Measurements from ENCODE around the gene DIPK1B.
A peak's percentile ranks its signal among the peaks of the same experiment; 100 is the strongest.
"Not testable (repeated sequence)": the region's sequence is repeated elsewhere in the genome, so short reads cannot be mapped to it uniquely, and the experiment has no call there.

Gene DIPK1B

GRCh38 chr9:136766410-136767120 lies 54.2 kb downstream of the DIPK1B start:
- DNase-seq (ENCODE audit: low read depth), result not testable (repeated sequence)
- peak; percentile 52 for TF ChIP-seq CTCF (conservative IDR thresholded peaks at IDR 0.05; ENCODE audit: low read depth, low read length)

GRCh38 chr9:136769710-136770191 lies 57.4 kb downstream of the DIPK1B start:
- TF ChIP-seq CTCF (conservative IDR thresholded peaks at IDR 0.05; ENCODE audit: low read depth, low read length), result peak; percentile 62
- no peak for DNase-seq (ENCODE audit: low read depth)
- H3K4me3 ChIP-seq (ENCODE audit: low read length), result no peak overlapping the region

More at GRCh38 chr9:136766410-136767120, 54.2 kb downstream of the DIPK1B start:
- not testable (repeated sequence) for H3K4me3 ChIP-seq (ENCODE audit: low read length)

- TF ChIP-seq CTCF (conservative IDR thresholded peaks at IDR 0.05; ENCODE audit: low read depth, low read length), result no peak
- no peak overlapping the region for H3K4me3 ChIP-seq (ENCODE audit: low read length)
- no peak for DNase-seq (ENCODE audit: low read depth)
Observed at GRCh38 chr9:136771907-136772415, 59.6 kb downstream of the DIPK1B start.

- H3K4me3 ChIP-seq (ENCODE audit: low read length), result no peak overlapping the region
- TF ChIP-seq CTCF (conservative IDR thresholded peaks at IDR 0.05; ENCODE audit: low read depth, low read length), result no peak
- no peak for DNase-seq (ENCODE audit: low read depth)
Observed at GRCh38 chr9:136773386-136774044, 61.1 kb downstream of the DIPK1B start.
